Endodermal cell (in vitro differentiated cells): ENCODE results near the gene PAFAH1B1. TPM values are rescaled to one million over a fixed set of nuclear protein-coding genes. Genes with fewer than 3 reads are reported as not detected.

Source experiments
- DNase-seq: peaks from one replicate; pipeline ENCODE4 v3.0.0-alpha.2; 2017
- H3K27ac ChIP-seq: 2 replicates; pipeline ENCODE4 v1.5.1; 2013; ENCODE audit warnings: mild to moderate bottlenecking, low read depth, low read length, moderate library complexity
- H3K27me3 ChIP-seq: 2 replicates; pipeline ENCODE4 v1.6.1; 2013; ENCODE audit warnings: mild to moderate bottlenecking, low read length, moderate library complexity; ENCODE audit not compliant: insufficient read depth, control insufficient read depth, poor library complexity, severe bottlenecking
- H3K36me3 ChIP-seq: 2 replicates; pipeline ENCODE4 v1.7.0; 2013; ENCODE audit warnings: mild to moderate bottlenecking, low read length, moderate library complexity; ENCODE audit not compliant: control insufficient read depth, insufficient read depth
- H3K4me1 ChIP-seq: one replicate; pipeline ENCODE4 v1.7.0; 2013; ENCODE audit warnings: low read length; ENCODE audit not compliant: control insufficient read depth, insufficient read depth
- H3K4me3 ChIP-seq: 2 replicates; pipeline ENCODE4 v1.5.1; 2013; ENCODE audit warnings: mild to moderate bottlenecking, low read length, moderate library complexity
- H3K9ac ChIP-seq: 2 replicates; pipeline ENCODE4 v1.6.1; 2013; ENCODE audit warnings: mild to moderate bottlenecking, low read length, moderate library complexity; ENCODE audit not compliant: poor library complexity, severe bottlenecking; ENCODE audit errors: extremely low read depth
- H3K9me3 ChIP-seq: 2 replicates; pipeline ENCODE4 v1.6.1; 2013; ENCODE audit warnings: mild to moderate bottlenecking, low read length, moderate library complexity; ENCODE audit not compliant: control insufficient read depth
- H3K27ac Mint-ChIP-seq: 2 replicates; pipeline ENCODE4 v1.8.0; 2020; ENCODE audit warnings: mixed read lengths
- H3K27me3 Mint-ChIP-seq: 2 replicates; pipeline ENCODE4 v1.8.0; 2021; ENCODE audit warnings: mild to moderate bottlenecking, mixed read lengths; ENCODE audit not compliant: insufficient read depth
- H3K36me3 Mint-ChIP-seq: 2 replicates; pipeline ENCODE4 v1.8.0; 2020; ENCODE audit warnings: low read depth, mixed read lengths
- H3K4me1 Mint-ChIP-seq: 2 replicates; pipeline ENCODE4 v1.8.0; 2020; ENCODE audit warnings: mixed read lengths
- H3K4me3 Mint-ChIP-seq: 2 replicates; pipeline ENCODE4 v1.8.0; 2020; ENCODE audit warnings: mild to moderate bottlenecking, moderate library complexity, mixed read lengths
- H3K9me3 Mint-ChIP-seq: 2 replicates; pipeline ENCODE4 v1.8.0; 2020; ENCODE audit warnings: mild to moderate bottlenecking, mixed read lengths
- WGBS, 2 experiments: methylation state at CpG; one replicate each; pipeline versions ENCODE4 v1.1.5 to v1.1.7; 2013; ENCODE audit warnings: missing lambda C conversion rate in 2 of 2, mixed read lengths in 1 of 2; ENCODE audit not compliant: insufficient coverage in 1 of 2, insufficient read length in 1 of 2; 5-methylcytosine and 5-hydroxymethylcytosine counted together
- total RNA-seq, 2 donors: library from RNA; stranded (reverse); fragmentation: NEBNext Ultra II Directional in 1 of 2; extraction: Animal tissue kit (Norgen Biotek cat#: 25700) in 1 of 2; gene quantifications; 2 replicates in 1 of 2; 3 replicates in 1 of 2; pipeline ENCODE4 v1.2.1, GENCODE V29; 2021
- TF ChIP-seq, protein P1 (sequence below): fragments of 200-600 bp; sonication (generic); conservative IDR thresholded peaks from 2 replicates; pipeline ENCODE4 v1.5.0; 2021; ENCODE audit warnings: antibody characterized with exemption, mild to moderate bottlenecking

The PAFAH1B1 gene
- total RNA-seq, 2 donors from 2014 or later: 157 to 200 TPM

DNA sequence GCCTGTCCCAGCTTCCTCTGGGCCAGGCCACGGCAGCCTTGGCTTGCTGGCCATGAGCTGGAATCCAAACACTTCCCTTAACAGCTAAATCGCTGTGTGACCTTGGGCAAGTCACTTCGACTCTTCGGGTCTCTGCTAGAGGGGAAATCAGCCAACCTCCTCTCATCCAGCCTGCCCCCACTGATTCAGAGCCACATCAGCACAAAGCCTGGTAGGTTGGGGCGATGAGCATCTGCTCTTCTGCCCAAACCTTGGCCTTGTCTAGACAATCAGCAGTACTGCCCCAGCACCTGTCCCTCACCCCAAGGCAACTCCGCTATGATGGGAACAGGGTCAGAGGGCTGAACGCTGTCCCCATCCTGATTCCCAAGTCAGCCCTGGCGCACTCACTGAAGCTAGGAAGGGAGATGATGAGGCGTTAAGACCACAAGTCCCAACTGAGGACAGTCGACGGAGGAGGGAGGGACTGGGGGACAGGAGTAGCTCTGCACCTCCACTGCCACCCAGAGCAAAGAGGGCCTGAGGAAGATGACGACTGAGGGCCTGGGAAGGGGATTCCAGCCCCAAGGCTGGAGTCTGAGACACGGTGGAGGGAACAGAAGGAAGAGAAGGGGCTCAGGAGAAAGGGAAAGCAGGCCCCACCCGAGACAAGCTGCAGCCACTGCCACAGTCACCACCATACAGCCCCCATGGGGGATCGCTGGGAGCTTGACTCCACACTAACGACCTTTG lies 116.8 kb downstream of the PAFAH1B1 start:
- peaks cover 13% of the 10 kb centered on the region for H3K4me1 ChIP-seq
- Mint-ChIP-seq H3K4me1 (peaks cover 41% of the 10 kb centered on the region), H3K4me3 (peak overlapping the region; percentile 66), H3K9me3 (no peaks in the 10 kb centered on the region), H3K27ac (no peak overlapping the region), H3K36me3 (no peaks in the 10 kb centered on the region), H3K27me3 (peaks cover 6% of the 10 kb centered on the region)
- H3K36me3 ChIP-seq: no peaks in the 10 kb centered on the region
- no peak overlapping the region for H3K27ac ChIP-seq
- peak; percentile 66 for DNase-seq
- peak overlapping the region; percentile 79 for H3K4me3 ChIP-seq
- H3K9me3 ChIP-seq: no peaks in the 10 kb centered on the region
- no peaks in the 10 kb centered on the region for H3K27me3 ChIP-seq
- H3K9ac ChIP-seq: no peak overlapping the region
- WGBS, 2 experiments: 77 to 78% methylated on average over 13 to 16 of the region's 16 CpGs
- TF ChIP-seq, protein P1, sequence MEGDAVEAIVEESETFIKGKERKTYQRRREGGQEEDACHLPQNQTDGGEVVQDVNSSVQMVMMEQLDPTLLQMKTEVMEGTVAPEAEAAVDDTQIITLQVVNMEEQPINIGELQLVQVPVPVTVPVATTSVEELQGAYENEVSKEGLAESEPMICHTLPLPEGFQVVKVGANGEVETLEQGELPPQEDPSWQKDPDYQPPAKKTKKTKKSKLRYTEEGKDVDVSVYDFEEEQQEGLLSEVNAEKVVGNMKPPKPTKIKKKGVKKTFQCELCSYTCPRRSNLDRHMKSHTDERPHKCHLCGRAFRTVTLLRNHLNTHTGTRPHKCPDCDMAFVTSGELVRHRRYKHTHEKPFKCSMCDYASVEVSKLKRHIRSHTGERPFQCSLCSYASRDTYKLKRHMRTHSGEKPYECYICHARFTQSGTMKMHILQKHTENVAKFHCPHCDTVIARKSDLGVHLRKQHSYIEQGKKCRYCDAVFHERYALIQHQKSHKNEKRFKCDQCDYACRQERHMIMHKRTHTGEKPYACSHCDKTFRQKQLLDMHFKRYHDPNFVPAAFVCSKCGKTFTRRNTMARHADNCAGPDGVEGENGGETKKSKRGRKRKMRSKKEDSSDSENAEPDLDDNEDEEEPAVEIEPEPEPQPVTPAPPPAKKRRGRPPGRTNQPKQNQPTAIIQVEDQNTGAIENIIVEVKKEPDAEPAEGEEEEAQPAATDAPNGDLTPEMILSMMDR: no peak

DNA sequence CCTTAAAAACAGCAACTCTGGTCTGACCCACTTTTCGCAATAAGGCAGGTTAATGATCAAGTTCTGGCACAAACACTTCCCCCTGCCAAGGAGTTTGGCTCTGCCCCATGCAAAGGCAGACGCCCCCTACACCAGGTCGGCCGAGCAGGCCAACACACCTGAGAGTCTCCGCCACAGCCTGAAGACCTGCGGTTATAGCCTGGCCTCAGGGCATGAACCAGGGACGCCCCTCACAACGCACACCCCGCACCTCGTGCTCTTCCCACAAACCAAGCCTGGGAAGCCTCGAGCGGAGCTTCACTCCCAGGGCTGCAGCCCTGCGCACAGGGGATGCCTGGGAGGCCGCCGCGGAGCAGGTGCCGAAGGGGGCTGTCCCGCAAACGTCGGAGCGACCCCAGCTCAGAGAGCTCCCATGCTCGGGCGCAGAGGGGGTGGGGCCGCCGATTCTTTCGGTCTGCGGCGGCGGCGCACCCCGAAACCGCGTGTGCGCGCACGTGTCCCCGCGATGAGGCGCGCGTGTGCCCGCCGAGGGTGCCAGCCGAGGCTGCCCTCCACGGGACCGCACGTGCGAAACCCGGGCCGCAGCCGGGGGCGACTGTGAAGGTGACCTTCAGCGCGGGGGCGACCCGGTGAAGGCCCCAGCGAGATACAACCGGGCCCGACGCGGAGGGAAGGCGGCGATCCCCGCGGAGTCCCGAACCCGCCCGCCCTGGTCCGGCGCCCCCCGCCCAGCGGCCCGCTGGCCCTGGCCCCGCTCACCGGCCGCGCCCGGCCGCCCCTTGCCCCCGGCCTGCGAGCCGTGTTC lies 117.6 kb downstream of the PAFAH1B1 start:
- Mint-ChIP-seq H3K27ac (no peak overlapping the region), H3K4me3 (peak overlapping the region; percentile 66), H3K4me1 (peaks cover 37% of the 10 kb centered on the region), H3K27me3 (peaks cover 6% of the 10 kb centered on the region), H3K9me3 (no peaks in the 10 kb centered on the region), H3K36me3 (no peaks in the 10 kb centered on the region)
- 4 to 7% methylated on average over 22 to 82 of the region's 82 CpGs for WGBS, 2 experiments
- H3K4me1 ChIP-seq: peaks cover 13% of the 10 kb centered on the region
- no peaks in the 10 kb centered on the region for H3K9me3 ChIP-seq
- peak overlapping the region; percentile 79 for H3K4me3 ChIP-seq
- DNase-seq: peak; percentile 80
- TF ChIP-seq, protein P1: no peak
- H3K9ac ChIP-seq: no peak overlapping the region
- H3K27ac ChIP-seq: no peak overlapping the region
- no peaks in the 10 kb centered on the region for H3K36me3 ChIP-seq
- H3K27me3 ChIP-seq: no peaks in the 10 kb centered on the region

- peak within 1 kb of the TSS; percentile 66 for H3K4me3 Mint-ChIP-seq
- Histone ChIP-seq H3K9ac (no peak within 1 kb of the TSS), H3K4me3 (peak within 1 kb of the TSS; percentile 79), H3K36me3 (no peaks in the 10 kb centered on the region), H3K4me1 (peaks cover 14% of the 10 kb centered on the region), H3K9me3 (no peaks in the 10 kb centered on the region), H3K27ac (no peak within 1 kb of the TSS), H3K27me3 (no peaks in the 10 kb centered on the region)
- TF ChIP-seq, protein P1: no peak
- H3K27me3 Mint-ChIP-seq: peaks cover 6% of the 10 kb centered on the region
- peak within 1 kb of the TSS; percentile 72 for H3K27ac Mint-ChIP-seq
- H3K4me1 Mint-ChIP-seq: peaks cover 40% of the 10 kb centered on the region
- no peaks in the 10 kb centered on the region for H3K36me3 Mint-ChIP-seq
- H3K9me3 Mint-ChIP-seq: no peaks in the 10 kb centered on the region
- 19 to 75% methylated on average over 12 to 76 of the region's 76 CpGs for WGBS, 2 experiments
- peak; percentile 93 for DNase-seq
Observed at GRCh38 chr17:2711608-2712299, 118.3 kb downstream of the PAFAH1B1 start, which contains the start of gene CLUH. CLUH (minus strand) TSS chr17:2711764; CDS start chr17:2711661, 103 bp downstream.
